22Rv1 (cell line): ENCODE data around the gene BEND6.

Experiments used
- ZFX ChIP-seq: fragments of 450-650 bp; IDR thresholded peaks from 2 replicates; pipeline ENCODE4 v1.6.1; 2017; ENCODE audit warnings: antibody characterized with exemption, borderline replicate concordance
- TF ChIP-seq, protein P1 (sequence below): fragments of 450-650 bp; IDR thresholded peaks from 2 replicates; pipeline ENCODE4 v1.5.1; 2017; ENCODE audit warnings: mild to moderate bottlenecking

- TF ChIP-seq, protein P1, sequence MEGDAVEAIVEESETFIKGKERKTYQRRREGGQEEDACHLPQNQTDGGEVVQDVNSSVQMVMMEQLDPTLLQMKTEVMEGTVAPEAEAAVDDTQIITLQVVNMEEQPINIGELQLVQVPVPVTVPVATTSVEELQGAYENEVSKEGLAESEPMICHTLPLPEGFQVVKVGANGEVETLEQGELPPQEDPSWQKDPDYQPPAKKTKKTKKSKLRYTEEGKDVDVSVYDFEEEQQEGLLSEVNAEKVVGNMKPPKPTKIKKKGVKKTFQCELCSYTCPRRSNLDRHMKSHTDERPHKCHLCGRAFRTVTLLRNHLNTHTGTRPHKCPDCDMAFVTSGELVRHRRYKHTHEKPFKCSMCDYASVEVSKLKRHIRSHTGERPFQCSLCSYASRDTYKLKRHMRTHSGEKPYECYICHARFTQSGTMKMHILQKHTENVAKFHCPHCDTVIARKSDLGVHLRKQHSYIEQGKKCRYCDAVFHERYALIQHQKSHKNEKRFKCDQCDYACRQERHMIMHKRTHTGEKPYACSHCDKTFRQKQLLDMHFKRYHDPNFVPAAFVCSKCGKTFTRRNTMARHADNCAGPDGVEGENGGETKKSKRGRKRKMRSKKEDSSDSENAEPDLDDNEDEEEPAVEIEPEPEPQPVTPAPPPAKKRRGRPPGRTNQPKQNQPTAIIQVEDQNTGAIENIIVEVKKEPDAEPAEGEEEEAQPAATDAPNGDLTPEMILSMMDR = no peak
- TF ChIP-seq ZFX = no peak
These were observed 3.7 kb upstream of the BEND6 start for GRCh38 chr6:56951049-56951831.
